ENCODE results near the gene VEZT.

- TF ChIP-seq ZZZ3 (IDR thresholded peaks at IDR 0.05) (no peak), ATF3 (IDR thresholded peaks at IDR 0.05) (no peak), ATF3 (CRISPR knock-in tag; conservative IDR thresholded peaks at IDR 0.05) (no peak), CREM (IDR thresholded peaks at IDR 0.05; ENCODE audit: low read depth) (no peak)
- TF ChIP-seq, protein P1, sequence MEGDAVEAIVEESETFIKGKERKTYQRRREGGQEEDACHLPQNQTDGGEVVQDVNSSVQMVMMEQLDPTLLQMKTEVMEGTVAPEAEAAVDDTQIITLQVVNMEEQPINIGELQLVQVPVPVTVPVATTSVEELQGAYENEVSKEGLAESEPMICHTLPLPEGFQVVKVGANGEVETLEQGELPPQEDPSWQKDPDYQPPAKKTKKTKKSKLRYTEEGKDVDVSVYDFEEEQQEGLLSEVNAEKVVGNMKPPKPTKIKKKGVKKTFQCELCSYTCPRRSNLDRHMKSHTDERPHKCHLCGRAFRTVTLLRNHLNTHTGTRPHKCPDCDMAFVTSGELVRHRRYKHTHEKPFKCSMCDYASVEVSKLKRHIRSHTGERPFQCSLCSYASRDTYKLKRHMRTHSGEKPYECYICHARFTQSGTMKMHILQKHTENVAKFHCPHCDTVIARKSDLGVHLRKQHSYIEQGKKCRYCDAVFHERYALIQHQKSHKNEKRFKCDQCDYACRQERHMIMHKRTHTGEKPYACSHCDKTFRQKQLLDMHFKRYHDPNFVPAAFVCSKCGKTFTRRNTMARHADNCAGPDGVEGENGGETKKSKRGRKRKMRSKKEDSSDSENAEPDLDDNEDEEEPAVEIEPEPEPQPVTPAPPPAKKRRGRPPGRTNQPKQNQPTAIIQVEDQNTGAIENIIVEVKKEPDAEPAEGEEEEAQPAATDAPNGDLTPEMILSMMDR (IDR thresholded peaks at IDR 0.05 in 2 of 3, conservative IDR thresholded peaks at IDR 0.05 in 1 of 3; ENCODE audit: insufficient read depth in 2 of 3, low read depth in 1 of 3, low read length in 3 of 3), result no peak
- TF ChIP-seq, protein P2, sequence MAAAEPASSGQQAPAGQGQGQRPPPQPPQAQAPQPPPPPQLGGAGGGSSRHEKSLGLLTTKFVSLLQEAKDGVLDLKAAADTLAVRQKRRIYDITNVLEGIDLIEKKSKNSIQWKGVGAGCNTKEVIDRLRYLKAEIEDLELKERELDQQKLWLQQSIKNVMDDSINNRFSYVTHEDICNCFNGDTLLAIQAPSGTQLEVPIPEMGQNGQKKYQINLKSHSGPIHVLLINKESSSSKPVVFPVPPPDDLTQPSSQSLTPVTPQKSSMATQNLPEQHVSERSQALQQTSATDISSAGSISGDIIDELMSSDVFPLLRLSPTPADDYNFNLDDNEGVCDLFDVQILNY (CRISPR knock-in tag; IDR thresholded peaks at IDR 0.05), result no peak
Observed at GRCh38 chr12:95339086-95339788, 121.6 kb downstream of the VEZT start.

Measured in K562 (cell line).